SK-N-SH treated with all-trans-retinoic acid at 6 μM for 48 hours (cell line): Measurements from ENCODE around the gene SPAM1.
"Not testable (repeated sequence)": the region's sequence is repeated elsewhere in the genome, so short reads cannot be mapped to it uniquely, and the experiment has no call there.

ENCODE experiments used
- ATAC-seq: fragments of 200-7000 bp; cut with Tn5 transposase; 3 replicates; pipeline ENCODE4 v1.9.1; 2020; ENCODE audit warnings: mild to moderate bottlenecking, moderate library complexity
- ARNTL ChIP-seq: fragments of 450-650 bp; formaldehyde crosslinking; IDR thresholded peaks from 2 replicates; pipeline ENCODE4 v1.5.0; 2020; ENCODE audit warnings: low read depth, mild to moderate bottlenecking, moderate library complexity, borderline replicate concordance
- BACH2 ChIP-seq: fragments of 250-450 bp; sonication (Bioruptor Pico); IDR thresholded peaks from 2 replicates; pipeline ENCODE4 v1.9.0; 2021; ENCODE audit warnings: mild to moderate bottlenecking, borderline replicate concordance
- CREB5 ChIP-seq: fragments of 250-450 bp; sonication (Bioruptor Pico); IDR thresholded peaks from 2 replicates; pipeline ENCODE4 v1.5.1; 2020; ENCODE audit warnings: low read depth, mild to moderate bottlenecking, moderate library complexity
- CSDC2 ChIP-seq: fragments of 250-450 bp; sonication (Bioruptor Pico); IDR thresholded peaks from 2 replicates; pipeline ENCODE4 v1.5.0; 2020; ENCODE audit warnings: mild to moderate bottlenecking, moderate library complexity
- CSRNP3 ChIP-seq: fragments of 250-450 bp; sonication (Bioruptor Pico); IDR thresholded peaks from 2 replicates; pipeline ENCODE4 v1.5.1; 2021; ENCODE audit warnings: mild to moderate bottlenecking, moderate library complexity
- ESRRG ChIP-seq: fragments of 250-450 bp; sonication (Bioruptor Pico); IDR thresholded peaks from 2 replicates; pipeline ENCODE4 v1.6.1; 2021; ENCODE audit warnings: mild to moderate bottlenecking
- GLIS3 ChIP-seq: fragments of 250-450 bp; sonication (Bioruptor Pico); IDR thresholded peaks from 2 replicates; pipeline ENCODE4 v1.5.0; 2020; ENCODE audit warnings: mild to moderate bottlenecking, moderate library complexity
- ISL1 ChIP-seq: fragments of 250-450 bp; sonication (Bioruptor Pico); IDR thresholded peaks from 2 replicates; pipeline ENCODE4 v2.1.2; 2022; ENCODE audit warnings: mild to moderate bottlenecking, moderate library complexity
- OSR1 ChIP-seq: fragments of 250-450 bp; sonication (Bioruptor Pico); IDR thresholded peaks from 2 replicates; pipeline ENCODE4 v1.8.0; 2022; ENCODE audit warnings: moderate library complexity, mild to moderate bottlenecking, inconsistent platforms
- PATZ1 ChIP-seq: fragments of 250-450 bp; sonication (Bioruptor Pico); IDR thresholded peaks from 2 replicates; pipeline ENCODE4 v1.8.0; 2020; ENCODE audit warnings: mild to moderate bottlenecking, moderate library complexity, borderline replicate concordance
- POU6F1 ChIP-seq: fragments of 250-450 bp; sonication (Bioruptor Pico); IDR thresholded peaks from 2 replicates; pipeline ENCODE4 v1.8.0; 2021; ENCODE audit warnings: low read depth, mild to moderate bottlenecking, moderate library complexity, borderline replicate concordance
- PPARA ChIP-seq: fragments of 250-450 bp; sonication (Bioruptor Pico); IDR thresholded peaks from 2 replicates; pipeline ENCODE4 v1.5.0; 2020; ENCODE audit warnings: mild to moderate bottlenecking, borderline replicate concordance
- RARB ChIP-seq: fragments of 250-450 bp; sonication (Bioruptor Pico); IDR thresholded peaks from 2 replicates; pipeline ENCODE4 v1.8.0; 2021; ENCODE audit warnings: mild to moderate bottlenecking, moderate library complexity
- SNAI2 ChIP-seq: fragments of 250-450 bp; sonication (Bioruptor Pico); IDR thresholded peaks from 2 replicates; pipeline ENCODE4 v1.5.0; 2020; ENCODE audit warnings: mild to moderate bottlenecking, moderate library complexity
- TCF4 ChIP-seq: fragments of 250-450 bp; sonication (Bioruptor Pico); IDR thresholded peaks from 2 replicates; pipeline ENCODE4 v1.8.0; 2021; ENCODE audit warnings: mild to moderate bottlenecking, moderate library complexity, borderline replicate concordance
- TOX ChIP-seq: fragments of 250-450 bp; sonication (Bioruptor Pico); IDR thresholded peaks from 2 replicates; pipeline ENCODE4 v1.8.0; 2021; ENCODE audit warnings: mild to moderate bottlenecking, moderate library complexity, borderline replicate concordance
- ZC3H10 ChIP-seq: fragments of 250-450 bp; sonication (Bioruptor Pico); IDR thresholded peaks from 2 replicates; pipeline ENCODE4 v1.5.1; 2021; ENCODE audit warnings: mild to moderate bottlenecking, moderate library complexity
- ZFP3 ChIP-seq: fragments of 250-450 bp; sonication (Bioruptor Pico); IDR thresholded peaks from 2 replicates; pipeline ENCODE4 v1.5.0; 2020; ENCODE audit warnings: mild to moderate bottlenecking, moderate library complexity
- ZFP30 ChIP-seq: fragments of 450-650 bp; formaldehyde crosslinking; IDR thresholded peaks from 2 replicates; pipeline ENCODE4 v1.5.0; 2022; ENCODE audit warnings: mild to moderate bottlenecking, moderate library complexity
- ZNF565 ChIP-seq: fragments of 450-650 bp; formaldehyde crosslinking; conservative IDR thresholded peaks from 2 replicates; pipeline ENCODE4 v1.5.0; 2020; ENCODE audit warnings: low read depth, mild to moderate bottlenecking, moderate library complexity
- ZNF70 ChIP-seq: fragments of 450-650 bp; formaldehyde crosslinking; IDR thresholded peaks from 2 replicates; pipeline ENCODE4 v1.5.0; 2020; ENCODE audit warnings: mild to moderate bottlenecking, moderate library complexity
- ZNF8 ChIP-seq: fragments of 450-650 bp; formaldehyde crosslinking; IDR thresholded peaks from 2 replicates; pipeline ENCODE4 v1.5.0; 2020; ENCODE audit warnings: mild to moderate bottlenecking, moderate library complexity

SPAM1 gene

GRCh38 chr7:123996327-123996625, 71.2 kb downstream of the SPAM1 start (continued):
- TF ChIP-seq ZC3H10 (CRISPR knock-in tag), result no peak
- TF ChIP-seq ZNF70 (CRISPR knock-in tag), result no peak
- no peak for TF ChIP-seq TCF4
- TF ChIP-seq CSDC2, result no peak
- TF ChIP-seq ZFP3 (CRISPR knock-in tag), result no peak

GRCh38 chr7:123998921-123999320, 73.9 kb downstream of the SPAM1 start:
- ATAC-seq, result no peak
- no peak for TF ChIP-seq ZC3H10 (CRISPR knock-in tag)
- TF ChIP-seq PPARA, result no peak
- no peak for TF ChIP-seq ZFP30 (CRISPR knock-in tag)
- no peak for TF ChIP-seq PATZ1 (CRISPR knock-in tag)
- no peak for TF ChIP-seq CSDC2
- TF ChIP-seq ZNF565, result no peak
- no peak for TF ChIP-seq ZFP3 (CRISPR knock-in tag)
- no peak for TF ChIP-seq ARNTL (CRISPR knock-in tag)
- TF ChIP-seq CSRNP3, result no peak
- TF ChIP-seq ESRRG (CRISPR knock-in tag), result no peak
- no peak for TF ChIP-seq TOX (CRISPR knock-in tag)
- no peak for TF ChIP-seq CREB5 (CRISPR knock-in tag)
- TF ChIP-seq RARB (CRISPR knock-in tag), result no peak

- no peak for ATAC-seq
- TF ChIP-seq SNAI2 (CRISPR knock-in tag) (no peak), ARNTL (CRISPR knock-in tag) (no peak), ZFP30 (CRISPR knock-in tag) (no peak), CSDC2 (no peak), RARB (CRISPR knock-in tag) (no peak), ZNF8 (no peak)
Measured at GRCh38 chr7:123999703-124000102, 74.7 kb downstream of the SPAM1 start.

- ATAC-seq, result not testable (repeated sequence)
Measured at GRCh38 chr7:124008296-124008695, 83.3 kb downstream of the SPAM1 start.

GRCh38 chr7:124009321-124009720, 84.3 kb downstream of the SPAM1 start:
- ATAC-seq, result no peak
- TF ChIP-seq ZC3H10 (CRISPR knock-in tag), result no peak
- no peak for TF ChIP-seq GLIS3 (CRISPR knock-in tag)
- no peak for TF ChIP-seq ZNF565
- TF ChIP-seq ISL1 (CRISPR knock-in tag), result no peak
- no peak for TF ChIP-seq RARB (CRISPR knock-in tag)
- no peak for TF ChIP-seq SNAI2 (CRISPR knock-in tag)
- TF ChIP-seq ESRRG (CRISPR knock-in tag), result no peak
- no peak for TF ChIP-seq BACH2
- TF ChIP-seq ARNTL (CRISPR knock-in tag), result no peak
- no peak for TF ChIP-seq PPARA
- TF ChIP-seq OSR1, result no peak
- TF ChIP-seq ZNF70 (CRISPR knock-in tag), result no peak
- TF ChIP-seq POU6F1, result no peak
- no peak for TF ChIP-seq CSRNP3
- TF ChIP-seq ZNF8, result no peak
